IPS-18c (cell line): ENCODE measurements around the gene TRMT10B.
"Not testable (repeated sequence)": the region's sequence is repeated elsewhere in the genome, so short reads cannot be mapped to it uniquely, and the experiment has no call there.

ENCODE experiments used
- H3K4me3 ChIP-seq: 2 replicates; pipeline ENCODE4 v1.7.0; 2013; ENCODE audit warnings: low read depth, mild to moderate bottlenecking, low read length, moderate library complexity; ENCODE audit not compliant: insufficient read depth
- H3K9me3 ChIP-seq: one replicate; pipeline ENCODE4 v1.6.1; 2013; ENCODE audit warnings: mild to moderate bottlenecking, low read length, moderate library complexity; ENCODE audit not compliant: control insufficient read depth, insufficient read depth

TRMT10B gene

GRCh38 chr9:37745970-37746369 lies 7.6 kb upstream of the TRMT10B start:
- no peak overlapping the region for H3K4me3 ChIP-seq
- no peaks in the 10 kb centered on the region for H3K9me3 ChIP-seq

GRCh38 chr9:37746448-37747270 lies 6.9 kb upstream of the TRMT10B start:
- no peak overlapping the region for H3K4me3 ChIP-seq

GRCh38 chr9:37747271-37747753 lies 6.3 kb upstream of the TRMT10B start:
- H3K4me3 ChIP-seq = no peak overlapping the region
- H3K9me3 ChIP-seq = no peaks in the 10 kb centered on the region

More at GRCh38 chr9:37746448-37747270, 6.9 kb upstream of the TRMT10B start:
- no peaks in the 10 kb centered on the region for H3K9me3 ChIP-seq

- Histone ChIP-seq H3K4me3 (no peak overlapping the region), H3K9me3 (no peaks in the 10 kb centered on the region)
Measured at GRCh38 chr9:37749129-37749528, 4.5 kb upstream of the TRMT10B start.

- Histone ChIP-seq H3K9me3 (no peaks in the 10 kb centered on the region), H3K4me3 (no peak overlapping the region)
Measured at GRCh38 chr9:37751186-37751585, 2.4 kb upstream of the TRMT10B start.

GRCh38 chr9:37751704-37752103 lies 1.9 kb upstream of the TRMT10B start:
- not testable (repeated sequence) for H3K9me3 ChIP-seq, H3K4me3 ChIP-seq

- not testable (repeated sequence) for H3K4me3 ChIP-seq, H3K9me3 ChIP-seq
Measured at GRCh38 chr9:37752112-37752511, 1.5 kb upstream of the TRMT10B start.

- Histone ChIP-seq H3K9me3 (no peaks in the 10 kb centered on the region), H3K4me3 (no peak overlapping the region)
Measured at GRCh38 chr9:37752642-37753488, 740 bp upstream of the TRMT10B start.

GRCh38 chr9:37758747-37759146 lies 5.1 kb downstream of the TRMT10B start:
- Histone ChIP-seq H3K9me3 (no peaks in the 10 kb centered on the region), H3K4me3 (no peak overlapping the region)

GRCh38 chr9:37760416-37761161 lies 7.0 kb downstream of the TRMT10B start:
- no peak overlapping the region for H3K4me3 ChIP-seq

GRCh38 chr9:37761511-37761910 lies 7.9 kb downstream of the TRMT10B start:
- no peak overlapping the region for H3K4me3 ChIP-seq
- H3K9me3 ChIP-seq = no peaks in the 10 kb centered on the region

More at GRCh38 chr9:37760416-37761161, 7.0 kb downstream of the TRMT10B start:
- no peaks in the 10 kb centered on the region for H3K9me3 ChIP-seq

- H3K4me3 ChIP-seq, H3K9me3 ChIP-seq: not testable (repeated sequence)
Measured at GRCh38 chr9:37765263-37765662, 11.7 kb downstream of the TRMT10B start.

- Histone ChIP-seq H3K4me3 (no peak overlapping the region), H3K9me3 (no peaks in the 10 kb centered on the region)
Measured at GRCh38 chr9:37769306-37769705, 15.7 kb downstream of the TRMT10B start.

- Histone ChIP-seq H3K4me3 (no peak overlapping the region), H3K9me3 (no peaks in the 10 kb centered on the region)
Measured at GRCh38 chr9:37769995-37770394, 16.4 kb downstream of the TRMT10B start.

GRCh38 chr9:37775216-37775919 lies 21.8 kb downstream of the TRMT10B start:
- Histone ChIP-seq H3K4me3 (no peak overlapping the region), H3K9me3 (no peaks in the 10 kb centered on the region)

- H3K4me3 ChIP-seq = no peak overlapping the region
- no peaks in the 10 kb centered on the region for H3K9me3 ChIP-seq
Measured at GRCh38 chr9:37776328-37776727, 22.7 kb downstream of the TRMT10B start.

- H3K9me3 ChIP-seq = no peaks in the 10 kb centered on the region
- H3K4me3 ChIP-seq = no peak overlapping the region
Measured at GRCh38 chr9:37778534-37778933, 24.9 kb downstream of the TRMT10B start.
